ENCODE data around the gene AFF3. TPM values are rescaled to one million over a fixed set of nuclear protein-coding genes. Genes with fewer than 3 reads are reported as not detected.

AFF3 gene
- total and polyA plus RNA-seq, 2 donors (not counting 1 experiment from before 2014, with no cell fraction given) = 0.50 to 2.5 TPM

DNA sequence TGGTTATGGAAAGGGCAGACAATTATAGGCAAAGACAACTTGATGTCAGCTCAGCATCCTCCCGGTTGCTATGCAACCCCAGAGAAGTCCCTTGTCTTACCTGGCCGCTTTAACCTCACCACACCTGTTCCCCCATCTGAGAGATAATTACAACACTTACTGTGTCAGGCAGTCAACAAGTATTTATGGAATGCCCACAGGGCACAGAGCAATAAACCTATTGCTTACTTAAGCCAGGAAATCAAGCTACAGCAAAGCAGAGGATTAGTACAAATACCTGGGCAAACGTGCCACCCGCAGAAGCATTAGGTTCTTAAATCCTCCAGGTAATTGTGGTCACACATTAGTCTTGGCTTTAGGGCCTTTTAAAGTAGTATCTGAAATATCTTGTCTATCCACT, 332.2 kb downstream of the AFF3 start:
- Histone ChIP-seq H3K4me2 (ENCODE audit: extremely low read depth, insufficient read depth, low read length) (no peak overlapping the region), H3K27ac (ENCODE audit: insufficient read depth, low read length) (no peak overlapping the region), H3K4me3 (replicated peaks in 1 of 4; ENCODE audit: control extremely low read depth in 1 of 4, insufficient read depth in 1 of 4, low read depth in 3 of 4, low read length in 4 of 4) (no peak overlapping the region), H3K27me3 (ENCODE audit: control insufficient read depth, insufficient read depth, low read length) (no peaks in the 10 kb centered on the region), H3K9me3 (ENCODE audit: control insufficient read depth, insufficient read depth, low read depth, low read length) (no peaks in the 10 kb centered on the region), H2AFZ (ENCODE audit: low read length) (no peak overlapping the region), H3K79me2 (ENCODE audit: control insufficient read depth, insufficient read depth, low read length) (no peaks in the 10 kb centered on the region), H4K20me1 (ENCODE audit: control insufficient read depth, extremely low read depth, insufficient read depth, low read length) (no peaks in the 10 kb centered on the region), H3K4me1 (ENCODE audit: control insufficient read depth, extremely low read depth, insufficient read depth, low read length) (no peaks in the 10 kb centered on the region), H3K36me3 (ENCODE audit: control insufficient read depth, insufficient read depth, low read length) (no peaks in the 10 kb centered on the region), H3K9ac (ENCODE audit: insufficient read depth, low read length) (no peak overlapping the region)
- no peak for TF ChIP-seq CTCF (conservative IDR thresholded peaks at IDR 0.05 in 1 of 2, IDR thresholded peaks at IDR 0.05 in 1 of 2; ENCODE audit: low read depth in 1 of 2, low read length in 2 of 2)
- TF ChIP-seq EZH2 (IDR thresholded peaks at IDR 0.05; ENCODE audit: low read length, missing control alignments) = no peak
- no peak for DNase-seq (ENCODE audit: low read depth in 2 of 2)

GRCh38 chr2:99809259-99809900, 333.0 kb downstream of the AFF3 start:
- no peaks in the 10 kb centered on the region for H4K20me1 ChIP-seq (ENCODE audit: control insufficient read depth, extremely low read depth, insufficient read depth, low read length)
- no peaks in the 10 kb centered on the region for H3K9me3 ChIP-seq (ENCODE audit: control insufficient read depth, insufficient read depth, low read depth, low read length)
- H2AFZ ChIP-seq (ENCODE audit: low read length) = no peak overlapping the region
- DNase-seq (ENCODE audit: low read depth in 2 of 2) = no peak
- TF ChIP-seq EZH2 (IDR thresholded peaks at IDR 0.05; ENCODE audit: low read length, missing control alignments) (no peak), CTCF (conservative IDR thresholded peaks at IDR 0.05 in 1 of 2, IDR thresholded peaks at IDR 0.05 in 1 of 2; ENCODE audit: low read depth in 1 of 2, low read length in 2 of 2) (no peak)
- no peaks in the 10 kb centered on the region for H3K27me3 ChIP-seq (ENCODE audit: control insufficient read depth, insufficient read depth, low read length)
- no peak overlapping the region for H3K9ac ChIP-seq (ENCODE audit: insufficient read depth, low read length)
- H3K79me2 ChIP-seq (ENCODE audit: control insufficient read depth, insufficient read depth, low read length) = no peaks in the 10 kb centered on the region
- H3K4me3 ChIP-seq (replicated peaks in 1 of 4; ENCODE audit: control extremely low read depth in 1 of 4, insufficient read depth in 1 of 4, low read depth in 3 of 4, low read length in 4 of 4) = no peak overlapping the region
- H3K36me3 ChIP-seq (ENCODE audit: control insufficient read depth, insufficient read depth, low read length) = no peaks in the 10 kb centered on the region
- no peak overlapping the region for H3K4me2 ChIP-seq (ENCODE audit: extremely low read depth, insufficient read depth, low read length)
- no peaks in the 10 kb centered on the region for H3K4me1 ChIP-seq (ENCODE audit: control insufficient read depth, extremely low read depth, insufficient read depth, low read length)
- H3K27ac ChIP-seq (ENCODE audit: insufficient read depth, low read length) = no peak overlapping the region

DNA sequence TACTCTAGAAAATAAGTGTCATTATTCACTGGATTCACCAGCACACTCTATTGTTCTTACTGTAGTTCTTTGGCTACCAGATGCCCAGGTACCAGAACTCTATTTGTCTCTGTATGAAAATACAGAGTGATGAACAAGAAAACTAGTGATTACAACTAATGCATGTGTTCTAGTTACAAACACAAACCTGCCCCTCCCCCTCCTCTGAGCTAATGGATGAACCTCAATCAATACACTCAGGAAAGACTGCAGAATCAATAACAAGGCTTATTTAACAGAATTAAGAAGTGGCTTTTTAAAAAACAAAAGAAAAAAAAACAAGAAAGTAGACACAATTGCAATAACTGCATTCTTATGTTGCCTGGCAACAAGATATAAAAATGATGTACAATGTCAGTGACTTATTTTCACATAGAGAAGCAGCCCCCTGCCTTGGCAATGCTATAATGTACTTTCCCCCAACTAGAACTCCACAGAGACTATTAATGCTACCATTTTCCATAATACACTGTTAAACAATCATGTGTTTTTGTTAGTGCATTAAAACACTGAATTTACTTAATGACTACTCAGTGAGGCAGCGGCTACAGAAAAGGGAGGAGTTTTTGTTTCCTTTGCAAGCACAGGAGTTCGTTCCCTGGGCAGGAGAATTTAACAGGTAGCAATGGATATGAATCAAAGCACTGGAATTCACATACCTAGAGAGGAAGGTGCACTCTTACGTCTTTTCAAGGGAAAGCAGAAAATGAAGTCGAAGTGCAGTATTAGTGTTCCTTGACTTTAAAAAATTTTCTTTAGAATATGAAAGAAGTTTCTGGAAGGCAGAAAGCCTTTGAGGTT, 333.8 kb downstream of the AFF3 start:
- no peak overlapping the region for H3K4me2 ChIP-seq (ENCODE audit: extremely low read depth, insufficient read depth, low read length)
- H3K4me1 ChIP-seq (ENCODE audit: control insufficient read depth, extremely low read depth, insufficient read depth, low read length) = no peaks in the 10 kb centered on the region
- TF ChIP-seq CTCF (conservative IDR thresholded peaks at IDR 0.05 in 1 of 2, IDR thresholded peaks at IDR 0.05 in 1 of 2; ENCODE audit: low read depth in 1 of 2, low read length in 2 of 2) (no peak), EZH2 (IDR thresholded peaks at IDR 0.05; ENCODE audit: low read length, missing control alignments) (no peak)
- DNase-seq (ENCODE audit: low read depth in 2 of 2) = no peak
- H2AFZ ChIP-seq (ENCODE audit: low read length) = no peak overlapping the region
- no peaks in the 10 kb centered on the region for H4K20me1 ChIP-seq (ENCODE audit: control insufficient read depth, extremely low read depth, insufficient read depth, low read length)
- no peak overlapping the region for H3K9ac ChIP-seq (ENCODE audit: insufficient read depth, low read length)
- no peaks in the 10 kb centered on the region for H3K36me3 ChIP-seq (ENCODE audit: control insufficient read depth, insufficient read depth, low read length)
- H3K79me2 ChIP-seq (ENCODE audit: control insufficient read depth, insufficient read depth, low read length) = no peaks in the 10 kb centered on the region
- H3K27me3 ChIP-seq (ENCODE audit: control insufficient read depth, insufficient read depth, low read length) = no peaks in the 10 kb centered on the region
- H3K9me3 ChIP-seq (ENCODE audit: control insufficient read depth, insufficient read depth, low read depth, low read length) = no peaks in the 10 kb centered on the region
- H3K4me3 ChIP-seq (replicated peaks in 1 of 4; ENCODE audit: control extremely low read depth in 1 of 4, insufficient read depth in 1 of 4, low read depth in 3 of 4, low read length in 4 of 4) = no peak overlapping the region
- no peak overlapping the region for H3K27ac ChIP-seq (ENCODE audit: insufficient read depth, low read length)

Data from fibroblast of lung (primary cell).